Endodermal cell (in vitro differentiated cells): ENCODE results near the gene TMEM126B. TPM values are rescaled to one million over a fixed set of nuclear protein-coding genes. Genes with fewer than 3 reads are reported as not detected.
A peak's percentile ranks its signal among the peaks of the same experiment; 100 is the strongest.

Source experiments
- DNase-seq: peaks from one replicate; pipeline ENCODE4 v3.0.0-alpha.2; 2017
- H3K27ac ChIP-seq: 2 replicates; pipeline ENCODE4 v1.5.1; 2013; ENCODE audit warnings: mild to moderate bottlenecking, low read depth, low read length, moderate library complexity
- H3K27me3 ChIP-seq: 2 replicates; pipeline ENCODE4 v1.6.1; 2013; ENCODE audit warnings: mild to moderate bottlenecking, low read length, moderate library complexity; ENCODE audit not compliant: insufficient read depth, control insufficient read depth, poor library complexity, severe bottlenecking
- H3K36me3 ChIP-seq: 2 replicates; pipeline ENCODE4 v1.7.0; 2013; ENCODE audit warnings: mild to moderate bottlenecking, low read length, moderate library complexity; ENCODE audit not compliant: control insufficient read depth, insufficient read depth
- H3K4me1 ChIP-seq: one replicate; pipeline ENCODE4 v1.7.0; 2013; ENCODE audit warnings: low read length; ENCODE audit not compliant: control insufficient read depth, insufficient read depth
- H3K4me3 ChIP-seq: 2 replicates; pipeline ENCODE4 v1.5.1; 2013; ENCODE audit warnings: mild to moderate bottlenecking, low read length, moderate library complexity
- H3K9ac ChIP-seq: 2 replicates; pipeline ENCODE4 v1.6.1; 2013; ENCODE audit warnings: mild to moderate bottlenecking, low read length, moderate library complexity; ENCODE audit not compliant: poor library complexity, severe bottlenecking; ENCODE audit errors: extremely low read depth
- H3K9me3 ChIP-seq: 2 replicates; pipeline ENCODE4 v1.6.1; 2013; ENCODE audit warnings: mild to moderate bottlenecking, low read length, moderate library complexity; ENCODE audit not compliant: control insufficient read depth
- H3K27ac Mint-ChIP-seq: 2 replicates; pipeline ENCODE4 v1.8.0; 2020; ENCODE audit warnings: mixed read lengths
- H3K27me3 Mint-ChIP-seq: 2 replicates; pipeline ENCODE4 v1.8.0; 2021; ENCODE audit warnings: mild to moderate bottlenecking, mixed read lengths; ENCODE audit not compliant: insufficient read depth
- H3K36me3 Mint-ChIP-seq: 2 replicates; pipeline ENCODE4 v1.8.0; 2020; ENCODE audit warnings: low read depth, mixed read lengths
- H3K4me1 Mint-ChIP-seq: 2 replicates; pipeline ENCODE4 v1.8.0; 2020; ENCODE audit warnings: mixed read lengths
- H3K4me3 Mint-ChIP-seq: 2 replicates; pipeline ENCODE4 v1.8.0; 2020; ENCODE audit warnings: mild to moderate bottlenecking, moderate library complexity, mixed read lengths
- H3K9me3 Mint-ChIP-seq: 2 replicates; pipeline ENCODE4 v1.8.0; 2020; ENCODE audit warnings: mild to moderate bottlenecking, mixed read lengths
- CTCF ChIP-seq: fragments of 200-600 bp; sonication (generic); conservative IDR thresholded peaks from 2 replicates; pipeline ENCODE4 v1.5.0; 2021; ENCODE audit warnings: antibody characterized with exemption, mild to moderate bottlenecking
- WGBS, 2 experiments: methylation state at CpG; one replicate each; pipeline versions ENCODE4 v1.1.5 to v1.1.7; 2013; ENCODE audit warnings: missing lambda C conversion rate in 2 of 2, mixed read lengths in 1 of 2; ENCODE audit not compliant: insufficient coverage in 1 of 2, insufficient read length in 1 of 2; 5-methylcytosine and 5-hydroxymethylcytosine counted together
- total RNA-seq, 2 donors: library from RNA; stranded (reverse); fragmentation: NEBNext Ultra II Directional in 1 of 2; extraction: Animal tissue kit (Norgen Biotek cat#: 25700) in 1 of 2; gene quantifications; 2 replicates in 1 of 2; 3 replicates in 1 of 2; pipeline ENCODE4 v1.2.1, GENCODE V29; 2021

Gene TMEM126B
- total RNA-seq, 2 donors from 2014 or later = 56.4 to 57.3 TPM

- no peaks in the 10 kb centered on the region for H3K9me3 ChIP-seq
- peaks cover 4% of the 10 kb centered on the region for H3K4me1 ChIP-seq
- H3K27ac Mint-ChIP-seq = no peak overlapping the region
- no peaks in the 10 kb centered on the region for H3K9me3 Mint-ChIP-seq
- no peaks in the 10 kb centered on the region for H3K27me3 Mint-ChIP-seq
- H3K4me3 Mint-ChIP-seq = no peak overlapping the region
- H3K4me3 ChIP-seq = no peak overlapping the region
- H3K36me3 ChIP-seq = no peaks in the 10 kb centered on the region
- H3K27me3 ChIP-seq = no peaks in the 10 kb centered on the region
- H3K36me3 Mint-ChIP-seq = no peaks in the 10 kb centered on the region
- H3K27ac ChIP-seq = no peak overlapping the region
- H3K9ac ChIP-seq = no peak overlapping the region
- peak; percentile 60 for DNase-seq
- no peak for TF ChIP-seq CTCF
- 86 to 88% methylated on average over 1 of the region's 1 CpG for WGBS, 2 experiments
- peaks cover 18% of the 10 kb centered on the region for H3K4me1 Mint-ChIP-seq
Measured at GRCh38 chr11:85680897-85681296, 52.5 kb downstream of the TMEM126B start.

GRCh38 chr11:85682330-85683305 is 54.2 kb downstream of the TMEM126B start:
- DNase-seq = no peak
- Mint-ChIP-seq H3K4me3 (no peak overlapping the region), H3K27ac (no peak overlapping the region), H3K9me3 (no peaks in the 10 kb centered on the region), H3K36me3 (no peaks in the 10 kb centered on the region), H3K4me1 (peaks cover 18% of the 10 kb centered on the region), H3K27me3 (no peaks in the 10 kb centered on the region)
- peaks cover 4% of the 10 kb centered on the region for H3K4me1 ChIP-seq
- no peak for TF ChIP-seq CTCF
- H3K9me3 ChIP-seq = no peaks in the 10 kb centered on the region
- H3K27ac ChIP-seq = no peak overlapping the region
- no peaks in the 10 kb centered on the region for H3K36me3 ChIP-seq
- H3K4me3 ChIP-seq = no peak overlapping the region
- H3K27me3 ChIP-seq = no peaks in the 10 kb centered on the region
- no peak overlapping the region for H3K9ac ChIP-seq
- 94 to 95% methylated on average over 23 to 42 of the region's 43 CpGs for WGBS, 2 experiments

GRCh38 chr11:85685125-85685819 is 56.9 kb downstream of the TMEM126B start:
- 92 to 93% methylated on average over 15 of the region's 15 CpGs for WGBS, 2 experiments
- H3K36me3 ChIP-seq = no peaks in the 10 kb centered on the region
- peaks cover 4% of the 10 kb centered on the region for H3K4me1 ChIP-seq
- H3K27ac Mint-ChIP-seq = no peak overlapping the region
- H3K9me3 Mint-ChIP-seq = no peaks in the 10 kb centered on the region
- no peaks in the 10 kb centered on the region for H3K36me3 Mint-ChIP-seq
- no peaks in the 10 kb centered on the region for H3K27me3 ChIP-seq
- H3K4me1 Mint-ChIP-seq = peaks cover 13% of the 10 kb centered on the region
- no peaks in the 10 kb centered on the region for H3K9me3 ChIP-seq
- no peak overlapping the region for H3K9ac ChIP-seq
- peak; percentile 49 for DNase-seq
- no peak for TF ChIP-seq CTCF
- H3K27ac ChIP-seq = no peak overlapping the region
- H3K27me3 Mint-ChIP-seq = no peaks in the 10 kb centered on the region
- H3K4me3 ChIP-seq = no peak overlapping the region
- no peak overlapping the region for H3K4me3 Mint-ChIP-seq
